ENCODE results near the gene COMMD3. TPM values are rescaled to one million over a fixed set of nuclear protein-coding genes. Genes with fewer than 3 reads are reported as not detected.
A peak's percentile ranks its signal among the peaks of the same experiment; 100 is the strongest.

Gene COMMD3
- total and polyA plus RNA-seq, 2 donors (not counting 3 experiments of a cell fraction or from before 2014, with no cell fraction given): 22.5 to 48.9 TPM

- DNase-seq (ENCODE audit: low read depth, low spot score) (peak; percentile 50), FAIRE-seq (no peak)
- dilution Hi-C loops (cut with MboI; ENCODE audit: extremely low pct_ligation_motif_present, low sequenced_read_pairs) (no loop called here), intact Hi-C loops (cut with micrococcal nuclease) (no loop called here)
- Histone ChIP-seq H3K4me1 (ENCODE audit: control insufficient read depth, extremely low read depth, insufficient read depth, low read length) (peaks cover 20% of the 10 kb centered on the region), H3K9me3 (replicated peaks; ENCODE audit: control insufficient read depth, insufficient read depth, low read length) (no peaks in the 10 kb centered on the region), H3K27me3 (ENCODE audit: control insufficient read depth in 2 of 2, insufficient read depth in 2 of 2, low read length in 2 of 2) (no peaks in the 10 kb centered on the region), H3K9ac (replicated peaks; ENCODE audit: extremely low read depth, insufficient read depth, low read length) (no peak overlapping the region), H3K4me3 (replicated peaks in 1 of 3; ENCODE audit: insufficient read depth in 1 of 3, low read depth in 1 of 3, low read length in 3 of 3) (no peak overlapping the region), H3K9me1 (replicated peaks; ENCODE audit: control insufficient read depth, extremely low read depth, insufficient read depth, low read length) (no peaks in the 10 kb centered on the region), H3K4me2 (ENCODE audit: insufficient read depth, low read length) (no peak overlapping the region), H4K20me1 (replicated peaks; ENCODE audit: control insufficient read depth, extremely low read depth, insufficient read depth, low read length) (no peaks in the 10 kb centered on the region), H3K79me2 (ENCODE audit: control insufficient read depth, insufficient read depth, low read length) (no peaks in the 10 kb centered on the region), H2AFZ (ENCODE audit: low read depth, low read length) (no peak overlapping the region), H3K27ac (ENCODE audit: insufficient read depth, low read depth, low read length) (peak overlapping the region; percentile 20), H3K36me3 (ENCODE audit: control insufficient read depth in 2 of 2, extremely low read depth in 1 of 2, insufficient read depth in 2 of 2, low read length in 2 of 2) (no peaks in the 10 kb centered on the region)
- peak; percentile 75 for TF ChIP-seq GATA2 (IDR thresholded peaks at IDR 0.05; ENCODE audit: insufficient read depth, insufficient read length, low read depth, low read length)
- TF ChIP-seq POLR2A (IDR thresholded peaks at IDR 0.05; ENCODE audit: low read depth, low read length): no peak
- peak; percentile 36 for TF ChIP-seq FOS (IDR thresholded peaks at IDR 0.05; ENCODE audit: borderline replicate concordance, insufficient read depth, low read length)
- POLR2A ChIA-PET: no interaction called here
- CTCF ChIA-PET: interaction anchor here (1.0 to 1.6 kb wide), 2 partner anchors 11 to 19 kb away, joined by 3 to 4 read pairs; no protein-coding TSS in a partner anchor
- BruUV-seq (replicated peaks): no TSS peak
Measured at GRCh38 chr10:22368981-22369380, 52.8 kb downstream of the COMMD3 start.

GRCh38 chr10:22369434-22370072, 53.4 kb downstream of the COMMD3 start:
- H3K4me2 ChIP-seq (ENCODE audit: insufficient read depth, low read length): peak overlapping the region; percentile 25
- H3K79me2 ChIP-seq (ENCODE audit: control insufficient read depth, insufficient read depth, low read length): no peaks in the 10 kb centered on the region
- peak; percentile 66 for FAIRE-seq
- dilution Hi-C loops (cut with MboI; ENCODE audit: extremely low pct_ligation_motif_present, low sequenced_read_pairs) (no loop called here), intact Hi-C loops (cut with micrococcal nuclease) (no loop called here)
- ChIA-PET POLR2A (no interaction called here), CTCF (interaction anchor here (1.0 to 1.6 kb wide), 2 partner anchors 10 to 20 kb away, joined by 3 to 4 read pairs; no protein-coding TSS in a partner anchor)
- no peaks in the 10 kb centered on the region for H3K9me3 ChIP-seq (replicated peaks; ENCODE audit: control insufficient read depth, insufficient read depth, low read length)
- no peaks in the 10 kb centered on the region for H3K36me3 ChIP-seq (ENCODE audit: control insufficient read depth in 2 of 2, extremely low read depth in 1 of 2, insufficient read depth in 2 of 2, low read length in 2 of 2)
- H3K4me3 ChIP-seq (replicated peaks in 1 of 3; ENCODE audit: insufficient read depth in 1 of 3, low read depth in 1 of 3, low read length in 3 of 3): no peak overlapping the region
- DNase-seq (ENCODE audit: low read depth, low spot score): peak; percentile 64
- H2AFZ ChIP-seq (ENCODE audit: low read depth, low read length): no peak overlapping the region
- H3K4me1 ChIP-seq (ENCODE audit: control insufficient read depth, extremely low read depth, insufficient read depth, low read length): peaks cover 22% of the 10 kb centered on the region
- TF ChIP-seq CTCF (IDR thresholded peaks at IDR 0.05; ENCODE audit: extremely low read depth in 1 of 2, insufficient read depth in 1 of 2, low read depth in 1 of 2, low read length in 2 of 2) (no peak), MAX (IDR thresholded peaks at IDR 0.05; ENCODE audit: insufficient read depth, insufficient read length) (no peak), GATA2 (IDR thresholded peaks at IDR 0.05; ENCODE audit: insufficient read depth, insufficient read length, low read depth, low read length) (no peak), POLR2AphosphoS5 (IDR thresholded peaks at IDR 0.05; ENCODE audit: insufficient read depth, low read depth, low read length) (peak; percentile 35), JUN (IDR thresholded peaks at IDR 0.05; ENCODE audit: borderline replicate concordance, insufficient read depth, insufficient read length, low read depth) (peak; percentile 87), POLR2A (IDR thresholded peaks at IDR 0.05; ENCODE audit: low read depth, low read length) (no peak), FOS (IDR thresholded peaks at IDR 0.05; ENCODE audit: borderline replicate concordance, insufficient read depth, low read length) (peak; percentile 57), MYC (IDR thresholded peaks at IDR 0.05; ENCODE audit: low read depth, low read length) (no peak), EZH2 (IDR thresholded peaks at IDR 0.05; ENCODE audit: borderline replicate concordance, low read depth, low read length, severe bottlenecking) (no peak)
- no peak overlapping the region for H3K9ac ChIP-seq (replicated peaks; ENCODE audit: extremely low read depth, insufficient read depth, low read length)
- no peaks in the 10 kb centered on the region for H3K27me3 ChIP-seq (ENCODE audit: control insufficient read depth in 2 of 2, insufficient read depth in 2 of 2, low read length in 2 of 2)
- H3K27ac ChIP-seq (ENCODE audit: insufficient read depth, low read depth, low read length): peak overlapping the region; percentile 20
- BruUV-seq (replicated peaks): no TSS peak
- no peaks in the 10 kb centered on the region for H3K9me1 ChIP-seq (replicated peaks; ENCODE audit: control insufficient read depth, extremely low read depth, insufficient read depth, low read length)
- no peaks in the 10 kb centered on the region for H4K20me1 ChIP-seq (replicated peaks; ENCODE audit: control insufficient read depth, extremely low read depth, insufficient read depth, low read length)

All from endothelial cell of umbilical vein (primary cell).